ENCODE data around the gene LIME1.
"Not testable (repeated sequence)": the region's sequence is repeated elsewhere in the genome, so short reads cannot be mapped to it uniquely, and the experiment has no call there.

Gene LIME1

GRCh38 chr20:63708301-63709148, 27.9 kb upstream of the LIME1 start:
- DNase-seq, result no peak

DNA sequence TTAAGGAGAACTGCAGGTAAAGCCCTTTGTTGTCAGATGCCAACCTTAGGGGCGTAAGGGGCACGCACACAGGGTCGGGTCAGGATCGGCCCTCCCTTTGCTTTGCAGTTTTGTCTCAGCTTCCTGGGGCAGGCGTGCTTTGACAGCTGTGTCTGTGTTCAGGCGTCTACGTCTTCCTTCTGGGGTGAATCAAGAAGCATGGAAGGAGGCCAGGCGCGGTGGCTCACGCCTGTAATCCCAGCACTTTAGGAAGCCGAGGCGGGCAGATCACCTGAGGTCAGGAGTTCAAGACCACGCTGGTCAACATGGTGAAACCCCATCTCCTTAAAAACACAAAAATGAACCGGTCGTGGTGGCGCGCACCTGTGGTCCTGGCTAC, 27.3 kb upstream of the LIME1 start:
- DNase-seq, result no peak

DNA sequence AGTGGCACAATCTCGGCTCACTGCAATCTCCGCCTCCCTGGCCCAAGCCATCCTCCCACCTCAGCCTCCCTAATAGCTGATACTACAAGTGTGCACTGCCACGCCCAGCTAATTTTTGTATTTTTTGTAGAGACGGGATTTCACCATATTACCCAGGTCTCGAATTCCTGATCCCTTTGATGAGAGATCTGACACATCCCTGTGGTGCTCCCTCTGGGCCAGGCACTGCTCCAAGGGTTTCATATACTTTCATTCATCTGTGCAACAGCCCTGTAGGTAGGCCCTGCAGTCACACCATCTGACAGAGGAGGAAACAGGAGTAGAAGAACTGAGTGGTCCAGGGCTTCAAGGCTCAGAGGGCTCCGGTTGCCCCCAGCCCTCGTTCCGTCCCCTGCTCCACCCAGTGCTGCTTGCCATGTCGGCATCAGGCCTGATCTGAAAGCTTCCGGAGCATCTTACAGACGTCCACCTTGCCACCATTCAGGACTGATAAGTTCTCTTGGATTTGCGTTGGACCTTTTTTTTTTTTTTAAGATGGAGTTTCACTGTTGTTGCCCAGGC, 25.3 kb upstream of the LIME1 start:
- no peak for DNase-seq

- no peak for DNase-seq
Observed at GRCh38 chr20:63712191-63712590, 24.3 kb upstream of the LIME1 start.

GRCh38 chr20:63714858-63715257, 21.6 kb upstream of the LIME1 start:
- no peak for DNase-seq

- no peak for DNase-seq
Observed at GRCh38 chr20:63718996-63719395, 17.5 kb upstream of the LIME1 start.

GRCh38 chr20:63722967-63723622, 13.4 kb upstream of the LIME1 start:
- DNase-seq, result not testable (repeated sequence)

- DNase-seq, result not testable (repeated sequence)
Observed at GRCh38 chr20:63730189-63730733, 6.2 kb upstream of the LIME1 start.

DNA sequence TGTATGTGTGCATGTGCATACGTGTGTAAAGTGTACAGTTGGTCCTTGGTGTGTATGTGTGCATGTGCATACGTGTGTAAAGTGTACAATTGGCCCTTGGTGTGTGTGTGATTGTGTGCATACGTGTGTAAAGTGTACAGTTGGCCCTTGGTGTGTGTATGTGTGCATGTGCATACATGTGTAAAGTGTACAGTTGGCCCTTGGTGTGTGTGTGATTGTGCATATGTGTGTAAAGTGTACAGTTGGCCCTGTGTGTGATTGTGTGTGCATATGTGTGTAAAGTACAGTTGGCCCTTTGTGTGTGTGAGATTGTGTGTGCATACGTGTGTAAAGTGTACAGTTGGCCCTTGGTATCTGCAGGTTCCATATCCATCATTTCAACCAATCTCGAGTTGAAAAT, 5.1 kb upstream of the LIME1 start:
- no peak for DNase-seq

- DNase-seq, result no peak
Observed at GRCh38 chr20:63732118-63733095, 4.1 kb upstream of the LIME1 start.

DNA sequence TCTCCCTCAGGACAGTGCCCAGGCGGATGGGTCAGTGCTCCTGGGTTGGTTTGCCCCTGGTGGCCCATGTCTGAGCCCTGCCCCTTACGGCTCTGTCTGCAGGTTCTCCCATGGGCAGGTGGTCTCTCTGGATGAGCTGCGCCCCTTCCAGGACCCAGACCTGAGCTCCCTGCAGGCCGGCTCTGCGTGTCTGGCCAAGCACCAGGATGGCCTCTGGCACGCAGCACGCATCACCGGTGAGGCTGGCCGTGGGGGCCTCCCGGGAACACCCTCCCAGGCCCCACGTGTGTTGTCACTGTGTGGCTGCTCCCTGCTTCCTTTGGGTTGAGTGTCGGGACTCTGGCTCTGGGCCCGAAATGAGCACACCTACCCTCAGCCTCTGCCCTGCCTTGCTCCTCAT, 3.3 kb upstream of the LIME1 start:
- no peak for DNase-seq

DNA sequence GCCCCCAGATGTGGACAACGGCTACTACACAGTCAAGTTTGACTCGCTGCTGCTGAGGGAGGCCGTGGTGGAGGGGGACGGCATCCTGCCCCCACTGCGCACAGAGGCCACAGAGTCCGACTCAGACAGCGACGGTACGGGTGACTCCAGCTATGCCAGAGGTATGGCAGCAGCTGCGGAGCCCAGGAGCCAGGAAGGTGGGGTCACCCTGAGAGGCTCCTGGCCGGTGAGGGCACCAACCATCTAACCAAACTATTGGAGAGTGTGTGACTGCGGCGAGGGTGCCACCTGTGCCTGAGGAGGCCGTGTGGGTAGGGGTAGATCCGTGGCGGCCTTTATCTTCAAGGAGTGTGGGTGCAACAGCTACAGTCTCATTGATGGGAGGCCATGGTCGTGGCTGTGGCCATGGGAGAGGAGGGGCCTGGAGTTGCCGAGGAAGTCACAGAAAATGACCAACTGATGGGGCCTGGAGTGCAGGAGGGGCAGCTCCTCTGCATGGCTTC, 2.8 kb upstream of the LIME1 start:
- DNase-seq, result no peak

GRCh38 chr20:63734111-63734945, 2.1 kb upstream of the LIME1 start:
- no peak for DNase-seq

- no peak for DNase-seq
Observed at GRCh38 chr20:63734946-63735858, 1.3 kb upstream of the LIME1 start.

- DNase-seq, result peak; percentile 59
Observed at GRCh38 chr20:63736893-63737694, 630 bp downstream of the LIME1 start.

- DNase-seq, result no peak
Observed at GRCh38 chr20:63737695-63737944, 1.2 kb downstream of the LIME1 start.

DNA sequence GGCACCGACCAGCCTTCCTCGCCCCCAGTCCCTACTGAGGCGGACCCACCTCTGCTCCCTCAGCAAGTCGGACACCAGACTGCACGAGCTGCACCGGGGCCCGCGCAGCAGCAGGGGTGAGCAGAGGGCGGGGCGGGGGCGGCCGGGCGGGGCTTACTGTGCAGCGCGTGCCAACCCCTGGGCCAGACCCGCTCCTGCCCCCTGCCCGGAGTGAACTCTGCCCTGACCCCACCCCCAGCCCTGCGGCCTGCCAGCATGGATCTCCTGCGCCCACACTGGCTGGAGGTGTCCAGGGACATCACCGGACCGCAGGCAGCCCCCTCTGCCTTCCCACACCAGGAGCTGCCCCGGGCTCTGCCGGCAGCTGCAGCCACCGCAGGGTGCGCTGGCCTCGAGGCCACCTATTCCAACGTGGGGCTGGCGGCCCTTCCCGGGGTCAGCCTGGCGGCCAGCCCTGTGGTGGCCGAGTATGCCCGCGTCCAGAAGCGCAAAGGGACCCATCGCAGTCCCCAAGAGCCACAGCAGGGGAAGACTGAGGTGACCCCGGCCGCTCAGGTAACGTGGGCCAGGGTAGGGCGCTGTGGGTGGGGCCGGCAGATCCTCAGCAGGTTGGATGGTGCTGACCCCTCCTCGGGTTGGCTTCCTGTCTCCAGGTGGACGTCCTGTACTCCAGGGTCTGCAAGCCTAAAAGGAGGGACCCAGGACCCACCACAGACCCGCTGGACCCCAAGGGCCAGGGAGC, 1.7 kb downstream of the LIME1 start:
- peak; percentile 39 for DNase-seq

GRCh38 chr20:63738687-63739129, 2.2 kb downstream of the LIME1 start:
- peak; percentile 33 for DNase-seq
